ENCODE results near the gene LCP2.

- TF ChIP-seq ZNF565 (CRISPR knock-in tag; conservative IDR thresholded peaks at IDR 0.05; ENCODE audit: low read depth) (no peak), POU6F1 (CRISPR knock-in tag; IDR thresholded peaks at IDR 0.05; ENCODE audit: borderline replicate concordance, low read depth) (no peak), ISL1 (CRISPR knock-in tag; IDR thresholded peaks at IDR 0.05) (no peak), ZFP30 (CRISPR knock-in tag; IDR thresholded peaks at IDR 0.05) (no peak), CREB5 (CRISPR knock-in tag; IDR thresholded peaks at IDR 0.05; ENCODE audit: low read depth) (no peak), RARB (CRISPR knock-in tag; IDR thresholded peaks at IDR 0.05) (no peak), CSRNP3 (CRISPR knock-in tag; IDR thresholded peaks at IDR 0.05) (no peak), ZNF70 (CRISPR knock-in tag; IDR thresholded peaks at IDR 0.05) (no peak), GLIS3 (CRISPR knock-in tag; IDR thresholded peaks at IDR 0.05) (no peak), TSHZ2 (CRISPR knock-in tag; IDR thresholded peaks at IDR 0.05) (no peak), ARNTL (CRISPR knock-in tag; IDR thresholded peaks at IDR 0.05; ENCODE audit: borderline replicate concordance, low read depth) (no peak)
Measured at GRCh38 chr5:170252109-170252508, 45.5 kb downstream of the LCP2 start.

Data from SK-N-SH treated with all-trans-retinoic acid at 6 μM for 48 hours (cell line).